HepG2 (cell line): ENCODE results near the gene AKR1A1. TPM values are rescaled to one million over a fixed set of nuclear protein-coding genes. Genes with fewer than 3 reads are reported as not detected.
A peak's percentile ranks its signal among the peaks of the same experiment; 100 is the strongest.

Experiments
- CBX1 ChIP-seq: IDR thresholded peaks from one replicate; pipeline ENCODE4 v1.6.1; 2016; ENCODE audit warnings: antibody characterized with exemption, low read depth
- CC2D1A ChIP-seq: sonication (generic); formaldehyde crosslinking; IDR thresholded peaks from 2 replicates; pipeline ENCODE4 v1.8.1; 2023; ENCODE audit warnings: mild to moderate bottlenecking, missing genetic modification reagents
- ETV6 ChIP-seq: sonication (generic); formaldehyde crosslinking; conservative IDR thresholded peaks from 2 replicates; pipeline ENCODE4 v1.4.0; 2020; ENCODE audit warnings: missing genetic modification reagents
- HDAC2 ChIP-seq: sonication (generic); formaldehyde crosslinking; IDR thresholded peaks from 2 replicates; pipeline ENCODE4 v1.4.0; 2020; ENCODE audit warnings: missing genetic modification reagents
- HNRNPLL ChIP-seq: fragments of 200-400 bp; formaldehyde crosslinking; IDR thresholded peaks from 2 replicates; pipeline ENCODE4 v1.6.1; 2017; ENCODE audit warnings: mild to moderate bottlenecking, low read depth, low read length; ENCODE audit not compliant: poor library complexity, severe bottlenecking
- JDP2 ChIP-seq: sonication (generic); formaldehyde crosslinking; IDR thresholded peaks from 2 replicates; pipeline ENCODE4 v1.8.1; 2022; ENCODE audit warnings: missing genetic modification reagents, borderline replicate concordance
- KDM2A ChIP-seq: sonication (generic); formaldehyde crosslinking; IDR thresholded peaks from 2 replicates; pipeline ENCODE4 v1.4.0; 2020; ENCODE audit warnings: low read depth, missing genetic modification reagents, borderline replicate concordance
- KDM3A ChIP-seq: IDR thresholded peaks from 2 replicates; pipeline ENCODE4 v1.6.1; 2018; ENCODE audit warnings: low read depth, missing compliant biosample characterization
- KLF12 ChIP-seq: sonication (generic); formaldehyde crosslinking; IDR thresholded peaks from 2 replicates; pipeline ENCODE4 v1.4.0; 2020; ENCODE audit warnings: missing genetic modification reagents, borderline replicate concordance
- MED8 ChIP-seq: sonication (generic); formaldehyde crosslinking; IDR thresholded peaks from 2 replicates; pipeline ENCODE4 v1.8.1; 2023; ENCODE audit warnings: mild to moderate bottlenecking, missing genetic modification reagents; ENCODE audit not compliant: insufficient replicate concordance
- NFE2 ChIP-seq: sonication (generic); formaldehyde crosslinking; IDR thresholded peaks from 2 replicates; pipeline ENCODE4 v1.4.0; 2020; ENCODE audit warnings: missing genetic modification reagents
- POLR2G ChIP-seq: fragments of 200-400 bp; formaldehyde crosslinking; IDR thresholded peaks from 2 replicates; pipeline ENCODE4 v1.6.1; 2018; ENCODE audit warnings: mild to moderate bottlenecking, low read depth, low read length, moderate library complexity
- RFXANK ChIP-seq: IDR thresholded peaks from 2 replicates; pipeline ENCODE4 v1.6.1; 2016
- RNF2 ChIP-seq: fragments of 450-650 bp; conservative IDR thresholded peaks from 2 replicates; pipeline ENCODE4 v1.6.1; 2016; ENCODE audit warnings: low read depth
- ZNF343 ChIP-seq: sonication (generic); formaldehyde crosslinking; IDR thresholded peaks from 2 replicates; pipeline ENCODE4 v1.4.0; 2020; ENCODE audit warnings: mild to moderate bottlenecking, missing genetic modification reagents
- ZNF605 ChIP-seq: sonication (generic); formaldehyde crosslinking; IDR thresholded peaks from 2 replicates; pipeline ENCODE4 v1.8.0; 2022; ENCODE audit warnings: mild to moderate bottlenecking, missing genetic modification reagents
- polyA plus RNA-seq, 8 experiments: library from polyadenylated mRNA; depleted of rRNA in 3 of 8; stranded (reverse) in 7 of 8; unstranded in 1 of 8; fragments of >200 nt; fragmentation: Illumina TruSeq in 4 of 8; extraction: Trizol in 4 of 8; gene quantifications; 2 replicates each; pipeline versions ENCODE4 v1.2.1 to v1.2.3, GENCODE V29; 2011 to 2016; ENCODE audit warnings: low read depth in 4 of 8, missing spikeins in 1 of 8, mixed read lengths in 1 of 8; ENCODE audit not compliant: insufficient read depth in 1 of 8
- total RNA-seq, 5 experiments: library from RNA; depleted of rRNA; stranded (reverse); fragments of >200 nt; fragmentation: Illumina TruSeq; extraction: Trizol; gene quantifications; 2 replicates each; pipeline ENCODE4 v1.2.3, GENCODE V29; 2016; ENCODE audit warnings: low read depth in 1 of 5
- TF ChIP-seq, protein P1 (sequence below): sonication (generic); formaldehyde crosslinking; conservative IDR thresholded peaks from 2 replicates; pipeline ENCODE4 v1.4.0; 2020; ENCODE audit warnings: mild to moderate bottlenecking, missing genetic modification reagents, moderate library complexity
- TF ChIP-seq, protein P2 (sequence below): sonication (generic); formaldehyde crosslinking; IDR thresholded peaks from 2 replicates; pipeline ENCODE4 v1.9.0; 2021; ENCODE audit warnings: missing genetic modification reagents, mild to moderate bottlenecking, borderline replicate concordance
- TF ChIP-seq, protein P3 (sequence below): conservative IDR thresholded peaks from 2 replicates; pipeline ENCODE4 v1.6.1; 2018; ENCODE audit warnings: missing genetic modification reagents
- TF ChIP-seq, protein P4 (sequence below): sonication (generic); formaldehyde crosslinking; IDR thresholded peaks from 2 replicates; pipeline ENCODE4 v1.4.0; 2020; ENCODE audit warnings: mild to moderate bottlenecking, low read depth, missing genetic modification reagents

Gene AKR1A1
- total and polyA plus RNA-seq, 2 of the 13 experiments (the other 11 are each of a cell fraction or from before 2014, with no cell fraction given), result 181 to 217 TPM

DNA sequence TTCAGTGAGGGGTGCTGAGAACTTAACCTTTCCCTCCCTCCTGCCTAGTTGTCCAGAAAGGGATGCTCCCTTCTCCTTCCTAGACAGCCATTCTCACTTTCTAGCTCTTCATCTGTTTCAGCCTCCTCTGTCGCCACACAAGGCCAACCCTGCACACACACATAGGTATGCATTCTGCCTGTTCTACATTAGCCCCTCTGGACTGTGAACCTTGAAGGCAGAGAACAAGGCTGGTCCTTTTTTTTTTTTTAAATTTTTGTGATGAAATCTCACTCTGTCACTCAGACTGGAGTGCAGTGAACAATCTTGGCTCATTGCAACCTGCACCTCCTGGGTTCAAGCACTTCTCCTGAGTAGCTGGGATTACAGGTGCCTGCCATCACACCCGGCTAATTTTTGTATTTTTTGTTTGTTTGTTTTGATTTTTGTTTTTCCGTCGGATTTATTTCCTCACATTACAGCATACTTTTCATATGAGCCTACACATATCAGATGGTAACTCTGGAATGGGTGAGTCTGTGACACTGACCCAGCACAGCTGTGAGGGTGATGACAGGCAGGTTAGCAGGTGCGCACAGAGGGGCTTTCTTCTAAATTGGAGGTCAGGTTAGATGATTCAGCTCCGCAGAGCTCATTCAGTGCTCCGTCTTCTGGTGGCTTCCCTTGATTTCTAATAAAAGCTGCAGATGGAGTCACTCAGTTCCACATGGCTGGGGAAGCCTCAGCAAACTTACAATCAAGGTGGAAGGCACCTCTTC is 4.9 kb upstream of the AKR1A1 start (continued):
- TF ChIP-seq, protein P1, sequence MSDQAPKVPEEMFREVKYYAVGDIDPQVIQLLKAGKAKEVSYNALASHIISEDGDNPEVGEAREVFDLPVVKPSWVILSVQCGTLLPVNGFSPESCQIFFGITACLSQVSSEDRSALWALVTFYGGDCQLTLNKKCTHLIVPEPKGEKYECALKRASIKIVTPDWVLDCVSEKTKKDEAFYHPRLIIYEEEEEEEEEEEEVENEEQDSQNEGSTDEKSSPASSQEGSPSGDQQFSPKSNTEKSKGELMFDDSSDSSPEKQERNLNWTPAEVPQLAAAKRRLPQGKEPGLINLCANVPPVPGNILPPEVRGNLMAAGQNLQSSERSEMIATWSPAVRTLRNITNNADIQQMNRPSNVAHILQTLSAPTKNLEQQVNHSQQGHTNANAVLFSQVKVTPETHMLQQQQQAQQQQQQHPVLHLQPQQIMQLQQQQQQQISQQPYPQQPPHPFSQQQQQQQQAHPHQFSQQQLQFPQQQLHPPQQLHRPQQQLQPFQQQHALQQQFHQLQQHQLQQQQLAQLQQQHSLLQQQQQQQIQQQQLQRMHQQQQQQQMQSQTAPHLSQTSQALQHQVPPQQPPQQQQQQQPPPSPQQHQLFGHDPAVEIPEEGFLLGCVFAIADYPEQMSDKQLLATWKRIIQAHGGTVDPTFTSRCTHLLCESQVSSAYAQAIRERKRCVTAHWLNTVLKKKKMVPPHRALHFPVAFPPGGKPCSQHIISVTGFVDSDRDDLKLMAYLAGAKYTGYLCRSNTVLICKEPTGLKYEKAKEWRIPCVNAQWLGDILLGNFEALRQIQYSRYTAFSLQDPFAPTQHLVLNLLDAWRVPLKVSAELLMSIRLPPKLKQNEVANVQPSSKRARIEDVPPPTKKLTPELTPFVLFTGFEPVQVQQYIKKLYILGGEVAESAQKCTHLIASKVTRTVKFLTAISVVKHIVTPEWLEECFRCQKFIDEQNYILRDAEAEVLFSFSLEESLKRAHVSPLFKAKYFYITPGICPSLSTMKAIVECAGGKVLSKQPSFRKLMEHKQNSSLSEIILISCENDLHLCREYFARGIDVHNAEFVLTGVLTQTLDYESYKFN (CRISPR knock-in tag), result peak; percentile 78
- TF ChIP-seq NFE2 (CRISPR knock-in tag) (no peak), ETV6 (no peak), CBX1 (no peak), RFXANK (CRISPR knock-in tag) (no peak), MED8 (CRISPR knock-in tag) (no peak), KDM2A (CRISPR knock-in tag) (no peak), CC2D1A (CRISPR knock-in tag) (no peak), HNRNPLL (no peak), HDAC2 (CRISPR knock-in tag) (peak; percentile 67; the same call in 1 of the 2 replicates), KLF12 (no peak), JDP2 (CRISPR knock-in tag) (no peak), ZNF605 (CRISPR knock-in tag) (0 out of 2 replicates have a peak, but pooled peaks have one; percentile 67), KDM3A (CRISPR knock-in tag) (no peak), RNF2 (no peak), ZNF343 (CRISPR knock-in tag) (no peak), POLR2G (0 out of 2 replicates have a peak, but pooled peaks have one; percentile 26)
- TF ChIP-seq, protein P2, sequence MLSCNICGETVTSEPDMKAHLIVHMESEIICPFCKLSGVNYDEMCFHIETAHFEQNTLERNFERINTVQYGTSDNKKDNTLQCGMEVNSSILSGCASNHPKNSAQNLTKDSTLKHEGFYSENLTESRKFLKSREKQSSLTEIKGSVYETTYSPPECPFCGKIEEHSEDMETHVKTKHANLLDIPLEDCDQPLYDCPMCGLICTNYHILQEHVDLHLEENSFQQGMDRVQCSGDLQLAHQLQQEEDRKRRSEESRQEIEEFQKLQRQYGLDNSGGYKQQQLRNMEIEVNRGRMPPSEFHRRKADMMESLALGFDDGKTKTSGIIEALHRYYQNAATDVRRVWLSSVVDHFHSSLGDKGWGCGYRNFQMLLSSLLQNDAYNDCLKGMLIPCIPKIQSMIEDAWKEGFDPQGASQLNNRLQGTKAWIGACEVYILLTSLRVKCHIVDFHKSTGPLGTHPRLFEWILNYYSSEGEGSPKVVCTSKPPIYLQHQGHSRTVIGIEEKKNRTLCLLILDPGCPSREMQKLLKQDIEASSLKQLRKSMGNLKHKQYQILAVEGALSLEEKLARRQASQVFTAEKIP, result no peak
- TF ChIP-seq, protein P3, sequence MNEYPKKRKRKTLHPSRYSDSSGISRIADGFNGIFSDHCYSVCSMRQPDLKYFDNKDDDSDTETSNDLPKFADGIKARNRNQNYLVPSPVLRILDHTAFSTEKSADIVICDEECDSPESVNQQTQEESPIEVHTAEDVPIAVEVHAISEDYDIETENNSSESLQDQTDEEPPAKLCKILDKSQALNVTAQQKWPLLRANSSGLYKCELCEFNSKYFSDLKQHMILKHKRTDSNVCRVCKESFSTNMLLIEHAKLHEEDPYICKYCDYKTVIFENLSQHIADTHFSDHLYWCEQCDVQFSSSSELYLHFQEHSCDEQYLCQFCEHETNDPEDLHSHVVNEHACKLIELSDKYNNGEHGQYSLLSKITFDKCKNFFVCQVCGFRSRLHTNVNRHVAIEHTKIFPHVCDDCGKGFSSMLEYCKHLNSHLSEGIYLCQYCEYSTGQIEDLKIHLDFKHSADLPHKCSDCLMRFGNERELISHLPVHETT (CRISPR knock-in tag), result no peak
- TF ChIP-seq, protein P4, sequence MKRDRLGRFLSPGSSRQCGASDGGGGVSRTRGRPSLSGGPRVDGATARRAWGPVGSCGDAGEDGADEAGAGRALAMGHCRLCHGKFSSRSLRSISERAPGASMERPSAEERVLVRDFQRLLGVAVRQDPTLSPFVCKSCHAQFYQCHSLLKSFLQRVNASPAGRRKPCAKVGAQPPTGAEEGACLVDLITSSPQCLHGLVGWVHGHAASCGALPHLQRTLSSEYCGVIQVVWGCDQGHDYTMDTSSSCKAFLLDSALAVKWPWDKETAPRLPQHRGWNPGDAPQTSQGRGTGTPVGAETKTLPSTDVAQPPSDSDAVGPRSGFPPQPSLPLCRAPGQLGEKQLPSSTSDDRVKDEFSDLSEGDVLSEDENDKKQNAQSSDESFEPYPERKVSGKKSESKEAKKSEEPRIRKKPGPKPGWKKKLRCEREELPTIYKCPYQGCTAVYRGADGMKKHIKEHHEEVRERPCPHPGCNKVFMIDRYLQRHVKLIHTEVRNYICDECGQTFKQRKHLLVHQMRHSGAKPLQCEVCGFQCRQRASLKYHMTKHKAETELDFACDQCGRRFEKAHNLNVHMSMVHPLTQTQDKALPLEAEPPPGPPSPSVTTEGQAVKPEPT, result no peak
